Measurements from ENCODE around the gene BATF.

- TF ChIP-seq CTCF (IDR thresholded peaks at IDR 0.05) = no peak
- no peak for TF ChIP-seq ZFX (IDR thresholded peaks at IDR 0.05; ENCODE audit: borderline replicate concordance)
Observed at GRCh38 chr14:75542588-75543091, 20.4 kb downstream of the BATF start.

Measured in 22Rv1 (cell line).